ENCODE results near the gene MAP3K4.

MAP3K4 gene

GRCh38 chr6:161008245-161008644 lies 16.7 kb downstream of the MAP3K4 start:
- no peak for DNase-seq

- DNase-seq: no peak
These were observed 18.4 kb downstream of the MAP3K4 start for GRCh38 chr6:161009991-161010390.

- no peak for DNase-seq
These were observed 18.8 kb downstream of the MAP3K4 start for GRCh38 chr6:161010418-161010817.

GRCh38 chr6:161011492-161012480 lies 20.2 kb downstream of the MAP3K4 start:
- no peak for DNase-seq

- no peak for DNase-seq
These were observed 22.1 kb downstream of the MAP3K4 start for GRCh38 chr6:161013695-161014094.

GRCh38 chr6:161017766-161018564 lies 26.4 kb downstream of the MAP3K4 start:
- no peak for DNase-seq

GRCh38 chr6:161019324-161019839 lies 27.8 kb downstream of the MAP3K4 start:
- no peak for DNase-seq

GRCh38 chr6:161021543-161021942 lies 30.0 kb downstream of the MAP3K4 start:
- DNase-seq: no peak

GRCh38 chr6:161021998-161022743 lies 30.6 kb downstream of the MAP3K4 start:
- no peak for DNase-seq

- no peak for DNase-seq
These were observed 31.7 kb downstream of the MAP3K4 start for GRCh38 chr6:161023316-161023715.

GRCh38 chr6:161024364-161024920 lies 32.9 kb downstream of the MAP3K4 start:
- DNase-seq: no peak

- no peak for DNase-seq
These were observed 35.8 kb downstream of the MAP3K4 start for GRCh38 chr6:161027385-161027784.

GRCh38 chr6:161029195-161029809 lies 37.7 kb downstream of the MAP3K4 start:
- no peak for DNase-seq

- DNase-seq: no peak
These were observed 40.3 kb downstream of the MAP3K4 start for GRCh38 chr6:161031721-161032495.

- no peak for DNase-seq
These were observed 42.1 kb downstream of the MAP3K4 start for GRCh38 chr6:161033667-161034066.

GRCh38 chr6:161035182-161035980 lies 43.8 kb downstream of the MAP3K4 start:
- DNase-seq: no peak

- DNase-seq: no peak
These were observed 44.4 kb downstream of the MAP3K4 start for GRCh38 chr6:161035981-161036263.

GRCh38 chr6:161037873-161038228 lies 46.3 kb downstream of the MAP3K4 start:
- no peak for DNase-seq

- DNase-seq: no peak
These were observed 46.9 kb downstream of the MAP3K4 start for GRCh38 chr6:161038229-161039031.

- no peak for DNase-seq
These were observed 49.7 kb downstream of the MAP3K4 start for GRCh38 chr6:161041274-161041673.

Data from stimulated activated CD4-positive, alpha-beta T cell treated with anti-CD3 and anti-CD28 coated beads, Interleukin-1b, Interleukin-23, amount 100 ng/mL, for 48 hours (primary cell).